OCI-LY7 (cell line): ENCODE results near the gene CLN3. TPM values are rescaled to one million over a fixed set of nuclear protein-coding genes. Genes with fewer than 3 reads are reported as not detected.

Experiments
- BruUV-seq: library from RNA; stranded (reverse); fragments of 400-500 nt; replicated peaks from 2 replicates; lab custom pipeline; 2021; lab: Mats Ljungman, UMichigan
- CTCF ChIA-PET: fragments of 300-600 bp; sonication (Branson Sonifier 250); formaldehyde crosslinking; loops from one replicate; lab custom pipeline; 2022; ENCODE audit warnings: antibody characterized with exemption; ENCODE audit not compliant: unreplicated experiment; lab: Charles Lee
- POLR2A ChIA-PET: fragments of 300-600 bp; sonication (Branson Sonifier 250); formaldehyde crosslinking; loops from one replicate; lab custom pipeline; 2022; ENCODE audit warnings: antibody characterized with exemption; lab: Charles Lee
- DNase-seq: peaks from one replicate; pipeline ENCODE4 v3.0.0-alpha.2; 2015; ENCODE audit warnings: low spot score
- H2AFZ ChIP-seq: fragments of 200-600 bp; sonication (generic), shearing (Covaris generic); 2 replicates; pipeline ENCODE4 v1.6.1; 2014; ENCODE audit warnings: mild to moderate bottlenecking, antibody characterized with exemption, low read length, moderate library complexity
- H3K27ac ChIP-seq: fragments of 200-600 bp; sonication (generic); 2 replicates; pipeline ENCODE4 v1.5.1; 2014; ENCODE audit warnings: mixed run types, low read depth, mild to moderate bottlenecking, moderate library complexity, low read length, inconsistent platforms; ENCODE audit not compliant: poor library complexity, severe bottlenecking
- H3K36me3 ChIP-seq: fragments of 200-600 bp; sonication (generic); 2 replicates; pipeline ENCODE4 v1.6.1; 2014; ENCODE audit warnings: mild to moderate bottlenecking, antibody characterized with exemption, low read length, moderate library complexity, mixed read lengths; ENCODE audit not compliant: insufficient read depth
- H3K4me1 ChIP-seq: fragments of 200-600 bp; sonication (generic); 2 replicates; pipeline ENCODE4 v1.5.1; 2014; ENCODE audit warnings: mild to moderate bottlenecking, low read length; ENCODE audit not compliant: insufficient read depth, poor library complexity, severe bottlenecking
- H3K4me2 ChIP-seq: fragments of 200-600 bp; sonication (generic); 2 replicates; pipeline ENCODE4 v1.6.1; 2014; ENCODE audit warnings: mild to moderate bottlenecking, low read length
- H3K4me3 ChIP-seq: fragments of 200-600 bp; sonication (generic); 2 replicates; pipeline ENCODE4 v1.5.1; 2014; ENCODE audit warnings: mild to moderate bottlenecking, low read depth, low read length; ENCODE audit not compliant: poor library complexity, severe bottlenecking
- H3K79me2 ChIP-seq: fragments of 200-600 bp; sonication (generic); 2 replicates; pipeline ENCODE4 v1.6.1; 2016; ENCODE audit warnings: low read depth, mild to moderate bottlenecking, low read length, moderate library complexity, mixed read lengths; ENCODE audit not compliant: insufficient read depth
- H3K9me2 ChIP-seq: fragments of 200-600 bp; sonication (generic); 2 replicates; pipeline ENCODE4 v1.6.1; 2016; ENCODE audit warnings: mild to moderate bottlenecking, low read length, mixed read lengths; ENCODE audit not compliant: insufficient read depth
- H3K9me3 ChIP-seq: fragments of 200-600 bp; sonication (generic); 2 replicates; pipeline ENCODE4 v1.6.1; 2014; ENCODE audit warnings: mild to moderate bottlenecking, mixed run types, low read length, mixed read lengths
- H4K20me1 ChIP-seq: fragments of 200-600 bp; sonication (generic); 2 replicates; pipeline ENCODE4 v1.6.1; 2014; ENCODE audit warnings: mild to moderate bottlenecking, antibody characterized with exemption, low read length, moderate library complexity, mixed read lengths; ENCODE audit not compliant: insufficient read depth
- CTCF ChIP-seq: fragments of 200-600 bp; sonication (generic); conservative IDR thresholded peaks from 2 replicates; pipeline ENCODE4 v1.5.1; 2014; ENCODE audit warnings: mild to moderate bottlenecking, antibody characterized with exemption, low read length, moderate library complexity, mixed read lengths
- EZH2phosphoT487 ChIP-seq: fragments of 200-600 bp; sonication (generic); IDR thresholded peaks from 2 replicates; pipeline ENCODE4 v1.6.1; 2018; ENCODE audit warnings: low read depth, borderline replicate concordance, mild to moderate bottlenecking, mixed run types, antibody characterized with exemption, low read length, moderate library complexity, mixed read lengths
- intact Hi-C: fragments of 100-400 bp; cut with micrococcal nuclease; formaldehyde crosslinking; loops from one replicate; pipeline ENCODE4 v1.10.0; 2022; ENCODE audit not compliant: unreplicated experiment
- total RNA-seq, 2 experiments: library from RNA; depleted of rRNA in 1 of 2; stranded (reverse); fragments of >200 nt in 1 of 2; shearing (Covaris generic) in 1 of 2; gene quantifications; 2 replicates each; pipeline ENCODE4 v1.2.3, GENCODE V29; 2014 to 2022

Gene CLN3
- total RNA-seq, 2 experiments from 2014 or later = 29.7 to 42.3 TPM

- ChIA-PET POLR2A (no interaction called here), CTCF (interaction anchor here (0.6 kb wide), 1 partner anchor 8 kb away, joined by 9 read pairs; no protein-coding TSS in a partner anchor)
- Histone ChIP-seq H4K20me1 (no peaks in the 10 kb centered on the region), H3K9me3 (no peaks in the 10 kb centered on the region), H3K4me2 (peak overlapping the region; percentile 87), H2AFZ (peak overlapping the region; percentile 61; the same call in 1 of the 2 replicates), H3K27ac (peak overlapping the region; percentile 74), H3K4me1 (peaks cover 35% of the 10 kb centered on the region), H3K4me3 (peak overlapping the region; percentile 88), H3K79me2 (peaks cover 22% of the 10 kb centered on the region; the same call in 1 of the 2 replicates), H3K9me2 (no peaks in the 10 kb centered on the region), H3K36me3 (no peaks in the 10 kb centered on the region)
- no peak for DNase-seq
- no peak for TF ChIP-seq CTCF
- TF ChIP-seq EZH2phosphoT487 = no peak
- intact Hi-C loops = no loop called here
- no TSS peak for BruUV-seq
Measured at GRCh38 chr16:28495098-28495793, 3.4 kb upstream of the CLN3 start.

- Histone ChIP-seq H4K20me1 (no peaks in the 10 kb centered on the region), H3K9me3 (no peaks in the 10 kb centered on the region), H3K4me2 (peak within 1 kb of the TSS; percentile 87), H3K36me3 (peaks cover 6% of the 10 kb centered on the region; the same call in 1 of the 2 replicates), H3K4me3 (peak within 1 kb of the TSS; percentile 88), H2AFZ (peak within 1 kb of the TSS; percentile 61; the same call in 1 of the 2 replicates), H3K9me2 (no peaks in the 10 kb centered on the region), H3K4me1 (peaks cover 35% of the 10 kb centered on the region), H3K27ac (peak within 1 kb of the TSS; percentile 74), H3K79me2 (peaks cover 22% of the 10 kb centered on the region; the same call in 1 of the 2 replicates)
- intact Hi-C loops = loop anchor here (5.0 kb wide), 2 partner anchors 58 to 328 kb away; partner anchors contain the start of genes ATXN2L and SGF29
- TSS peak; percentile 66 for BruUV-seq
- peak; percentile 88 for DNase-seq
- TF ChIP-seq CTCF = no peak
- no peak for TF ChIP-seq EZH2phosphoT487
- ChIA-PET POLR2A (interaction anchor here (1.1 kb wide), 1 partner anchor 22 kb away, joined by 3 read pairs; no protein-coding TSS in a partner anchor), CTCF (interaction anchor here (0.6 to 0.8 kb wide), 2 partner anchors 59 to 1127 kb away, joined by 3 read pairs; partner anchors contain the start of gene SGF29)
Measured at GRCh38 chr16:28494121-28494851, 2.4 kb upstream of the CLN3 start, which contains the start of gene APOBR. APOBR (plus strand) TSS chr16:28494643; CDS start chr16:28494682, 39 bp downstream.
